Thymus (tissue), 11 donors: ENCODE data around the gene NKX6-2. TPM values are rescaled to one million over a fixed set of nuclear protein-coding genes. Genes with fewer than 3 reads are reported as not detected.

Experiments used
- DNase-seq, 9 donors: peaks; one replicate each; pipeline ENCODE4 v3.0.0-alpha.2; 2013; ENCODE audit warnings: low spot score in 9 of 9, low read depth in 6 of 9, missing footprints in 1 of 9
- H3K27ac ChIP-seq, 2 donors: one replicate each; pipeline ENCODE4 v1.5.1; 2013; ENCODE audit warnings: control low read depth in 1 of 2, low read depth in 1 of 2, low read length in 1 of 2, mild to moderate bottlenecking in 1 of 2, moderate library complexity in 1 of 2
- H3K27me3 ChIP-seq, 2 donors: one replicate each; pipeline ENCODE4 v1.5.1; 2013; ENCODE audit warnings: low read length in 1 of 2; ENCODE audit not compliant: control insufficient read depth in 2 of 2, insufficient read depth in 1 of 2
- H3K36me3 ChIP-seq, 2 donors: one replicate each; pipeline ENCODE4 v1.5.1; 2013; ENCODE audit warnings: low read length in 1 of 2, mild to moderate bottlenecking in 1 of 2, moderate library complexity in 1 of 2; ENCODE audit not compliant: control insufficient read depth in 2 of 2, insufficient read depth in 2 of 2
- H3K4me1 ChIP-seq, 2 donors: one replicate each; pipeline ENCODE4 v1.5.1; 2013; ENCODE audit warnings: low read length in 2 of 2; ENCODE audit not compliant: control insufficient read depth in 2 of 2, insufficient read depth in 2 of 2
- H3K4me3 ChIP-seq, 2 donors: one replicate each; pipeline ENCODE4 v1.5.1; 2013; ENCODE audit warnings: low read length in 2 of 2, control low read depth in 1 of 2, mild to moderate bottlenecking in 1 of 2
- H3K9me3 ChIP-seq, 2 donors: one replicate each; pipeline ENCODE4 v1.5.1; 2013; ENCODE audit warnings: low read length in 1 of 2, mild to moderate bottlenecking in 1 of 2; ENCODE audit not compliant: control insufficient read depth in 2 of 2, insufficient read depth in 1 of 2
- WGBS: extraction: QIAGEN DNeasy Blood & Tissue Kit; methylation state at CpG from one replicate; pipeline ENCODE4 v1.1.7; 2013; 5-methylcytosine and 5-hydroxymethylcytosine counted together
- polyA plus RNA-seq: library from polyadenylated mRNA; stranded (reverse); fragments of 200-250 nt; gene quantifications from one replicate; pipeline ENCODE4 v1.2.3, GENCODE V29; 2013
- total RNA-seq: library from RNA; stranded (reverse); fragments of 120-200 nt; gene quantifications from one replicate; pipeline ENCODE4 v1.2.4, GENCODE V29; 2013
- donor health status: healthy.

The NKX6-2 gene
- total and polyA plus RNA-seq, 2 donors = 0.09 to 0.16 TPM

DNA sequence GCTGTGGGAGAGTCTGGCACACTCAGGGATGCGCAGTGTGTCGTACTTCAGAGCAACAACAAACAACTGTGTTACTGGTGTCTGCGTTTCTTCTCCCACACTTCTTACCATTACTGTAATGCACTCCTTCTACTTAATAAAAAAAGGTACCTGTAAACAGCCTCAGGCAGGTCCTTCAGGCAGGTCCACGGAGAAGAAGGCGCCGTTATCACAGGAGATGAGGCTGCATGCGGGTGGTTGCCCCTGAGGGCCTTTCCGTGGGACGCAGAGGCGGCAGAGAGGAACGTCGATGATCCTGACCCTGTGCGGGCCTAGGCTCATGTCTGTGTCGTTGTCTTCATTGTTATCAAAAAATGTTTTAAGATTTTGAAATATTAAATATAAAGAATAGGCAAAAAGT lies 29.4 kb downstream of the NKX6-2 start:
- Histone ChIP-seq H3K9me3 (no peaks in the 10 kb centered on the region), H3K27me3 (no peaks in the 10 kb centered on the region), H3K4me1 (no peaks in the 10 kb centered on the region), H3K4me3 (no peak overlapping the region), H3K27ac (no peak overlapping the region), H3K36me3 (peaks cover 4 to 15% of the 10 kb centered on the region in 2 donors)
- no peak for DNase-seq
- WGBS = 98% methylated on average over 14 of the region's 14 CpGs

DNA sequence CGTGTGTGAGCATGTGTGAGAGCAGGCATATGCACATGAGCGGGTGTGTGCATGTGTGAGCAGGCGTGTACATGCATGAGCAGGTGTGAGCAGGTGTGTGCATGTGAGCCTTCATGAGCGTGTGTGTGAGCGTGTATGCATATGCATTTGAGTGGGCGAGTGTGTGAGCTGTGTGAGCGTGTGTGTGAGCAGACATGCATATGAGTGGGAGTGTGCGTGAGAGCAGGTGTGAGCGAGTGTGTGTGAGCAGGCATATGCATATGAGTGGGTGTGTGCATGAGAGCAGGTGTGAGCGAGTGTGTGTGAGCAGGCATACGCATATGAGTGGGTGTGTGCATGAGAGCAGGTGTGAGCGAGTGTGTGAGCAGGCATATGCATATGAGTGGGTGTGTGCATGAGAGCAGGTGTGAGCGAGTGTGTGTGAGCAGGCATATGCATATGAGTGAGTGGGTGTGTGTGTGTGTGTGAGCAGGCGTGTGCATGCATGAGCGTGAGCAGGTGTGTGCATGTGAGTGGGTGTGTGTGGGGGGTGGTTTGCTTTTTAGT lies 30.7 kb downstream of the NKX6-2 start:
- Histone ChIP-seq H3K27me3 (no peaks in the 10 kb centered on the region), H3K36me3 (peaks cover 4 to 15% of the 10 kb centered on the region in 2 donors), H3K9me3 (no peaks in the 10 kb centered on the region), H3K4me1 (no peaks in the 10 kb centered on the region), H3K4me3 (no peak overlapping the region), H3K27ac (no peak overlapping the region)
- DNase-seq = no peak
- 98% methylated on average over 15 of the region's 15 CpGs for WGBS

DNA sequence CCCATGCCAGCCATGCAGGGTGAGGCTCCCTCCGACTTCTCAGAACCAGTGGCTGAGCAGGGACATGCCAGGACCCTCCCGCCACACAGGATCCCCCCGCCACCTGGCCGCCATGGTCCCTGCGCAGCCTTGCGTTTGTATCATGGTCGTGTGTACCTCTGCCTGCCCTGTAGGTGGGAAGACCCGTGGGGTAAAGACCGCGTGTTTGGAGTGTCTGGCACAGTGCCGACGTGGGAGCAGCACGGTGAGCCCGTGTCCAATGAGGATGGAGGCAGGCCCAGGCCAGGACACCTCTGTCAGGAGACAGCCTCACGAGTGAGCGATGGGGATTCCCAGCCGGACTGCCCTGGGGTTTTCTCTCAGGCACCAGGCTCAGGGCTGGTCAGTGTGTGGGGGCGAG lies 31.9 kb downstream of the NKX6-2 start:
- Histone ChIP-seq H3K4me1 (no peaks in the 10 kb centered on the region), H3K27me3 (no peaks in the 10 kb centered on the region), H3K4me3 (no peak overlapping the region), H3K9me3 (no peaks in the 10 kb centered on the region), H3K27ac (no peak overlapping the region), H3K36me3 (peaks cover 7 to 19% of the 10 kb centered on the region in 2 donors)
- 97% methylated on average over 18 of the region's 18 CpGs for WGBS
- no peak for DNase-seq

GRCh38 chr10:132753596-132753995 lies 32.4 kb downstream of the NKX6-2 start:
- Histone ChIP-seq H3K27me3 (no peaks in the 10 kb centered on the region), H3K9me3 (no peaks in the 10 kb centered on the region), H3K4me1 (no peaks in the 10 kb centered on the region), H3K4me3 (no peak overlapping the region), H3K27ac (no peak overlapping the region), H3K36me3 (peaks cover 7 to 19% of the 10 kb centered on the region in 2 donors)
- no peak for DNase-seq
- 97% methylated on average over 15 of the region's 15 CpGs for WGBS

DNA sequence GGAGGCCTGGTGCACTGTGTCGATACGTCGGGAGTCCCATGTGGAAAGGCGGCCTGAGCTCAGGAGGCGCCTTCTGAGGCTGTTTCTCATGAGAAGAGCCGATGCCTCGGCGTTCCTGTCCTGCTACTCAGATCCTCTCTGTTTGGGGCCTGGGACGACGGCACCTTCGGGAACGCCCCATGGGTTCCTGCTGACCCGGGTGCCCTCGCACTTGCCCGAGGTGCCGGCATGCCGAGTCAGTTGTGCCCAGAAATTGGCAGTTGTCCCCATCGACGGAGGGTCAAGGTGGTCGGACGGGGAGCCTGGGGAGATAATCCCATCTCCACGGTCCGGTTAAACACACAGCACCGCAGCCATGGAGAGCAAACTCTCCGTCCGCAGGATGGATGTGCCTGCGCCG lies 33.0 kb downstream of the NKX6-2 start:
- WGBS = 98% methylated on average over 28 of the region's 28 CpGs
- no peak overlapping the region for H3K27ac ChIP-seq
- H3K36me3 ChIP-seq = peaks cover 7 to 19% of the 10 kb centered on the region in 2 donors

GRCh38 chr10:132752378-132752777 lies 33.6 kb downstream of the NKX6-2 start:
- Histone ChIP-seq H3K36me3 (peaks cover 7 to 19% of the 10 kb centered on the region in 2 donors), H3K27ac (no peak overlapping the region), H3K27me3 (no peaks in the 10 kb centered on the region), H3K4me1 (no peaks in the 10 kb centered on the region), H3K9me3 (no peaks in the 10 kb centered on the region), H3K4me3 (no peak overlapping the region)
- no peak for DNase-seq
- WGBS = 99% methylated on average over 20 of the region's 20 CpGs

More for the DNA sequence above, 33.0 kb downstream of the NKX6-2 start:
- no peak for DNase-seq
- H3K27me3 ChIP-seq = no peaks in the 10 kb centered on the region
- no peaks in the 10 kb centered on the region for H3K9me3 ChIP-seq
- H3K4me1 ChIP-seq = no peaks in the 10 kb centered on the region
- no peak overlapping the region for H3K4me3 ChIP-seq

GRCh38 chr10:132750936-132751335 lies 35.0 kb downstream of the NKX6-2 start:
- H3K9me3 ChIP-seq = no peaks in the 10 kb centered on the region
- H3K27ac ChIP-seq = no peak overlapping the region
- H3K4me1 ChIP-seq = no peaks in the 10 kb centered on the region
- H3K4me3 ChIP-seq = no peak overlapping the region
- H3K27me3 ChIP-seq = no peaks in the 10 kb centered on the region
- no peak for DNase-seq
- 99% methylated on average over 14 of the region's 14 CpGs for WGBS
- H3K36me3 ChIP-seq = peaks cover 6 to 12% of the 10 kb centered on the region in 2 donors

GRCh38 chr10:132749371-132749795 lies 36.6 kb downstream of the NKX6-2 start:
- H3K27ac ChIP-seq = no peak overlapping the region
- H3K4me1 ChIP-seq = no peaks in the 10 kb centered on the region
- 96% methylated on average over 22 of the region's 22 CpGs for WGBS
- peaks cover 3 to 12% of the 10 kb centered on the region in 2 donors for H3K36me3 ChIP-seq
- H3K27me3 ChIP-seq = no peaks in the 10 kb centered on the region
- no peak for DNase-seq
- H3K4me3 ChIP-seq = no peak overlapping the region
- H3K9me3 ChIP-seq = no peaks in the 10 kb centered on the region

- Histone ChIP-seq H3K4me1 (no peaks in the 10 kb centered on the region), H3K27me3 (no peaks in the 10 kb centered on the region), H3K36me3 (peaks cover 3 to 8% of the 10 kb centered on the region in 2 donors), H3K9me3 (no peaks in the 10 kb centered on the region), H3K27ac (no peak overlapping the region), H3K4me3 (no peak overlapping the region)
- no peak for DNase-seq
- WGBS = 97% methylated on average over 36 of the region's 36 CpGs
Observed at GRCh38 chr10:132748545-132749370, 37.2 kb downstream of the NKX6-2 start.
